ENCODE data around the gene GOT2.

DNA sequence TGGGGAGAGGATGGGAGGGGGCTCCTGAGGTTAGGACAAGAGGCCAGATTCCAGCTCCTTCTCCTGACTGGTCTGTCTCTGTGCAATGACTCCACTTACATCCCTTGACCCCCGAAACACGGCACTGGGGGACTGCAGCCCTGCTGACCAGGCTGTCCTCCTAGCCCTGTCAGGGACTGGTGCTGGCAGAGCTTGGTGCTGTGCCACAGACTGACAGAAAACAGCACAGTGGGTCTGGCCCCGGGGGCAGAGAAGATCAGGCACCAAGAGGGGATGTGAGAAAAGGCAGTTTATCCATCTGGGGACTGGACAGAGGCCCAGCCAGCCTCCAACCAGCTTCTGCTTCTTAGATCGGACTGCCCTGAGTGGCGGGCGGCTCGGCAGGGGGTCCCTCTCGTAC lies 68.9 kb downstream of the GOT2 start:
- no peak for TF ChIP-seq CTCF (IDR thresholded peaks at IDR 0.05; ENCODE audit: poor library complexity, severe bottlenecking)
- no peak for TF ChIP-seq RAD21 (conservative IDR thresholded peaks at IDR 0.05)
- TF ChIP-seq EZH2 (IDR thresholded peaks at IDR 0.05; ENCODE audit: borderline replicate concordance, insufficient read depth, low read length, poor library complexity, severe bottlenecking): no peak
- no peak for TF ChIP-seq REST (IDR thresholded peaks at IDR 0.05; ENCODE audit: borderline replicate concordance)
- TF ChIP-seq MXI1 (conservative IDR thresholded peaks at IDR 0.05; ENCODE audit: poor library complexity, severe bottlenecking): no peak
- no peak for TF ChIP-seq EP300 (conservative IDR thresholded peaks at IDR 0.05; ENCODE audit: poor library complexity, severe bottlenecking)
